Calu3 (cell line): ENCODE measurements around the gene LAT. TPM values are rescaled to one million over a fixed set of nuclear protein-coding genes. Genes with fewer than 3 reads are reported as not detected.

Source experiments
- BruUV-seq: library from RNA; stranded (reverse); fragments of 400-500 nt; replicated peaks from 2 replicates; lab custom pipeline; 2021; lab: Mats Ljungman, UMichigan
- CTCF ChIA-PET: fragments of 300-600 bp; sonication (Branson Sonifier 250); formaldehyde crosslinking; loops from one replicate; lab custom pipeline; 2022; ENCODE audit warnings: antibody characterized with exemption; lab: Charles Lee
- DNase-seq: peaks from one replicate; pipeline ENCODE4 v3.0.0; 2022
- H3K27ac Mint-ChIP-seq: one replicate; pipeline ENCODE4 v1.8.0; 2022; ENCODE audit warnings: mixed read lengths; ENCODE audit not compliant: unreplicated experiment
- H3K27me3 Mint-ChIP-seq: one replicate; pipeline ENCODE4 v1.8.0; 2022; ENCODE audit warnings: mixed read lengths; ENCODE audit not compliant: unreplicated experiment
- H3K36me3 Mint-ChIP-seq: one replicate; pipeline ENCODE4 v1.8.0; 2022; ENCODE audit warnings: mild to moderate bottlenecking, moderate library complexity, mixed read lengths; ENCODE audit not compliant: insufficient read depth, unreplicated experiment
- H3K4me1 Mint-ChIP-seq: one replicate; pipeline ENCODE4 v1.8.0; 2022; ENCODE audit warnings: mild to moderate bottlenecking, low read depth, mixed read lengths; ENCODE audit not compliant: unreplicated experiment
- H3K4me3 Mint-ChIP-seq: one replicate; pipeline ENCODE4 v1.8.0; 2022; ENCODE audit warnings: mild to moderate bottlenecking, low read depth, moderate library complexity, mixed read lengths; ENCODE audit not compliant: unreplicated experiment
- H3K9me3 Mint-ChIP-seq: one replicate; pipeline ENCODE4 v1.8.0; 2022; ENCODE audit warnings: low read depth, mixed read lengths; ENCODE audit not compliant: unreplicated experiment
- CTCF ChIP-seq: fragments of 200-600 bp; IDR thresholded peaks from one replicate; pipeline ENCODE4 v1.8.0; 2022; ENCODE audit warnings: antibody characterized with exemption; ENCODE audit not compliant: unreplicated experiment
- intact Hi-C: fragments of 100-400 bp; cut with micrococcal nuclease; formaldehyde crosslinking; loops from one replicate; pipeline ENCODE4 v1.10.0; 2022; ENCODE audit not compliant: unreplicated experiment
- total RNA-seq: library from RNA; stranded (reverse); gene quantifications from 2 replicates; pipeline ENCODE4 v1.2.3, GENCODE V29; 2022

LAT gene
- total RNA-seq, 1 experiment from 2014 or later = 11.3 TPM

- no peaks in the 10 kb centered on the region for H3K27me3 Mint-ChIP-seq
- H3K4me1 Mint-ChIP-seq = no peaks in the 10 kb centered on the region
- peaks cover 6% of the 10 kb centered on the region for H3K9me3 Mint-ChIP-seq
- no peak for DNase-seq
- intact Hi-C loops = no loop called here
- no peak overlapping the region for H3K27ac Mint-ChIP-seq
- no peak for TF ChIP-seq CTCF
- H3K4me3 Mint-ChIP-seq = no peak overlapping the region
- CTCF ChIA-PET = no interaction called here
- H3K36me3 Mint-ChIP-seq = peaks cover 8% of the 10 kb centered on the region
- no TSS peak for BruUV-seq
These were observed 6.8 kb downstream of the LAT start for GRCh38 chr16:28991687-28992086.

DNA sequence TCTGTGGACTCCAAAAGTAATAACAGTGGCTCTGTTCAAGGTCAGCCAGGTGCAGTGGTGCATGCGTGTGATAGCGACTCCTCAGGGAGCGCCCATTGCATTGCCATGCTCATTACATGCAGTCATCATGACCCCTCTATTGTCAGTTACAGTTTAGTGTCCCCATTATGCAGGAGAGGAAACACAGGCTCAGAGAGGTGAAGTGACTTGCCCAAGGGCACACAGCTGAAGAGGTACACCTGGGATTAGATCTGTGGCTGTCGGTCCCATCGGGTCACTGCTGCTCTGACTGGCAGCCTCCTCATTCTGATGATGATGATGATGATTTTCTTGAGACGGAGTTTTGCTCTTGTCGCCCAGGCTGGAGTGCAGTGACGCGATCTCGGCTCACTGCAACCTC is 7.6 kb downstream of the LAT start:
- intact Hi-C loops = no loop called here
- CTCF ChIA-PET = no interaction called here
- Mint-ChIP-seq H3K9me3 (peaks cover under 1% of the 10 kb centered on the region), H3K27me3 (no peaks in the 10 kb centered on the region), H3K27ac (no peak overlapping the region), H3K4me3 (no peak overlapping the region), H3K4me1 (no peaks in the 10 kb centered on the region), H3K36me3 (peaks cover 2% of the 10 kb centered on the region)
- TF ChIP-seq CTCF = no peak
- no TSS peak for BruUV-seq
- no peak for DNase-seq

DNA sequence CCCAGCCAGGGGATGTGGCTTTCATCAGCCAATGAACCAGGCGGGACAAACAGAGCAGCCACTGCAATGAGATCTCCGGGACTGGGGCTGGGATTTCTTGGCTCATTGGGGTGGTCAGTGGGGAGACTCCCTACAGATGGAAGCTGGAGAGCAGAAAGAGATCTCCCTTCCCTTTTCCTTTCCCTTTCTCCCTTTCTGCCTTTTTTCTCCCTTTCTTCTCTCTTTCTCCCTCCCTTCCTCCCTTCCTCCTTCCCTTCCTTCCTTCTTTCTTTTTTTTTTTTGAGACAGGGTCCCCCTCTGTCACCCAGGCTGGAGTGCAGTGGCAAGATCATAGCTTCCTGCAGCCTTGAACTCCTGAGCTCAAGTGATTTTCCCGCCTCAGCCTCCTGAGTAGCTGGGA is 14.0 kb downstream of the LAT start:
- CTCF ChIA-PET = no interaction called here
- Mint-ChIP-seq H3K4me1 (no peaks in the 10 kb centered on the region), H3K4me3 (no peak overlapping the region), H3K9me3 (no peaks in the 10 kb centered on the region), H3K27me3 (peaks cover 22% of the 10 kb centered on the region), H3K27ac (no peak overlapping the region), H3K36me3 (no peaks in the 10 kb centered on the region)
- BruUV-seq = no TSS peak
- no peak for TF ChIP-seq CTCF
- intact Hi-C loops = no loop called here
- DNase-seq = no peak

DNA sequence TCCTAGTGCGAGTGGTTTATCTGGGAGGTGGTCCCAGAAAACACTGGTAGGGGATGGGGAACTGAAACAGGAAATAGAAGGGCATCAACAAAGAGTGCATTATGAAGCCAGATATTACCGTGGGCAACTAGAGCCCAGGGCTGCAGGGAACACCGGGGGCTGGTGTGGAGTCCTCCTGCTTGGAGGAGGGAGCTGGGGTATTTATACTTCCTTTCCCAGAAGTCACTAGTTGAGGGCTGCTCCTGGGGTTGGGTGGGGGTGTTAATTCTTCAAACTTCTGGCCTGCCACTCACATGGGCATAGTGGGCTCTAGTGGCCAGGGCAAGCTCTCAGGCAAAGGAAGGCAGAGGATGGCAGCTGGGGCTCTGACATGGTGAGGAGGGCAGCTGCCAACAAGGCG is 14.7 kb downstream of the LAT start:
- H3K4me3 Mint-ChIP-seq = no peak overlapping the region
- peaks cover 29% of the 10 kb centered on the region for H3K27me3 Mint-ChIP-seq
- TF ChIP-seq CTCF = no peak
- intact Hi-C loops = no loop called here
- no TSS peak for BruUV-seq
- no peak overlapping the region for H3K27ac Mint-ChIP-seq
- no peaks in the 10 kb centered on the region for H3K4me1 Mint-ChIP-seq
- no peak for DNase-seq
- CTCF ChIA-PET = no interaction called here
- no peaks in the 10 kb centered on the region for H3K9me3 Mint-ChIP-seq
- H3K36me3 Mint-ChIP-seq = no peaks in the 10 kb centered on the region
